ENCODE data around the gene CREB5. TPM values are rescaled to one million over a fixed set of nuclear protein-coding genes. Genes with fewer than 3 reads are reported as not detected.

The CREB5 gene
- total RNA-seq, 1 experiment from 2014 or later, result 5.2 TPM

GRCh38 chr7:28418311-28418710, 6.0 kb downstream of the CREB5 start:
- ChIA-PET CTCF (no interaction called here), POLR2A (ENCODE audit: unreplicated experiment) (no interaction called here)
- H4K20me1 ChIP-seq (ENCODE audit: low read length), result no peaks in the 10 kb centered on the region
- H3K36me3 ChIP-seq (ENCODE audit: low read depth, low read length), result no peaks in the 10 kb centered on the region
- H3K79me2 ChIP-seq (ENCODE audit: low read length), result no peaks in the 10 kb centered on the region
- H2AFZ ChIP-seq (ENCODE audit: low read length), result no peak overlapping the region
- H3K4me1 ChIP-seq (ENCODE audit: insufficient read depth, low read length), result no peaks in the 10 kb centered on the region
- ATAC-seq (no peak), DNase-seq (no peak)
- peaks cover 12% of the 10 kb centered on the region; the same call in 1 of the 2 replicates for H3K27me3 ChIP-seq (ENCODE audit: low read length)
- TF ChIP-seq, protein P1, sequence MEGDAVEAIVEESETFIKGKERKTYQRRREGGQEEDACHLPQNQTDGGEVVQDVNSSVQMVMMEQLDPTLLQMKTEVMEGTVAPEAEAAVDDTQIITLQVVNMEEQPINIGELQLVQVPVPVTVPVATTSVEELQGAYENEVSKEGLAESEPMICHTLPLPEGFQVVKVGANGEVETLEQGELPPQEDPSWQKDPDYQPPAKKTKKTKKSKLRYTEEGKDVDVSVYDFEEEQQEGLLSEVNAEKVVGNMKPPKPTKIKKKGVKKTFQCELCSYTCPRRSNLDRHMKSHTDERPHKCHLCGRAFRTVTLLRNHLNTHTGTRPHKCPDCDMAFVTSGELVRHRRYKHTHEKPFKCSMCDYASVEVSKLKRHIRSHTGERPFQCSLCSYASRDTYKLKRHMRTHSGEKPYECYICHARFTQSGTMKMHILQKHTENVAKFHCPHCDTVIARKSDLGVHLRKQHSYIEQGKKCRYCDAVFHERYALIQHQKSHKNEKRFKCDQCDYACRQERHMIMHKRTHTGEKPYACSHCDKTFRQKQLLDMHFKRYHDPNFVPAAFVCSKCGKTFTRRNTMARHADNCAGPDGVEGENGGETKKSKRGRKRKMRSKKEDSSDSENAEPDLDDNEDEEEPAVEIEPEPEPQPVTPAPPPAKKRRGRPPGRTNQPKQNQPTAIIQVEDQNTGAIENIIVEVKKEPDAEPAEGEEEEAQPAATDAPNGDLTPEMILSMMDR (conservative IDR thresholded peaks at IDR 0.05; ENCODE audit: low read depth, low read length), result no peak
- no peak for TF ChIP-seq EZH2 (IDR thresholded peaks at IDR 0.05; ENCODE audit: low read length, unreplicated experiment)
- TF ChIP-seq EZH2phosphoT487 (IDR thresholded peaks at IDR 0.05; ENCODE audit: borderline replicate concordance, low read length), result no peak
- H3K9ac ChIP-seq (ENCODE audit: low read length), result no peak overlapping the region
- H3K4me2 ChIP-seq (ENCODE audit: low read length), result no peak overlapping the region
- no TSS peak for BruUV-seq (replicated peaks)
- H3K9me3 ChIP-seq (ENCODE audit: low read length), result no peaks in the 10 kb centered on the region
- no peak overlapping the region for H3K27ac ChIP-seq (ENCODE audit: low read length)
- no peaks in the 10 kb centered on the region for H3K9me2 ChIP-seq (replicated peaks; ENCODE audit: low read length)
- no peak overlapping the region for H3K4me3 ChIP-seq (ENCODE audit: low read length)
- intact Hi-C loops (cut with micrococcal nuclease), result loop anchor here (10.0 kb wide), 1 partner anchor 306 kb away; no protein-coding TSS in a partner anchor
- H3F3A ChIP-seq (ENCODE audit: low read length, unreplicated experiment), result no peaks in the 10 kb centered on the region

- intact Hi-C loops (cut with micrococcal nuclease), result loop anchor here (10.0 kb wide), 1 partner anchor 306 kb away; no protein-coding TSS in a partner anchor
- ChIA-PET CTCF (no interaction called here), POLR2A (ENCODE audit: unreplicated experiment) (no interaction called here)
- Histone ChIP-seq H3K27ac (ENCODE audit: low read length) (no peak overlapping the region), H3K4me3 (ENCODE audit: low read length) (no peak overlapping the region), H4K20me1 (ENCODE audit: low read length) (no peaks in the 10 kb centered on the region), H3K9me2 (replicated peaks; ENCODE audit: low read length) (no peaks in the 10 kb centered on the region), H2AFZ (ENCODE audit: low read length) (no peak overlapping the region), H3K9ac (ENCODE audit: low read length) (no peak overlapping the region), H3K9me3 (ENCODE audit: low read length) (no peaks in the 10 kb centered on the region), H3K27me3 (ENCODE audit: low read length) (peaks cover 6% of the 10 kb centered on the region; the same call in 1 of the 2 replicates), H3K36me3 (ENCODE audit: low read depth, low read length) (no peaks in the 10 kb centered on the region), H3F3A (ENCODE audit: low read length, unreplicated experiment) (no peaks in the 10 kb centered on the region), H3K79me2 (ENCODE audit: low read length) (no peaks in the 10 kb centered on the region), H3K4me1 (ENCODE audit: insufficient read depth, low read length) (no peaks in the 10 kb centered on the region), H3K4me2 (ENCODE audit: low read length) (no peak overlapping the region)
- DNase-seq, result no peak
- TF ChIP-seq, protein P1 (conservative IDR thresholded peaks at IDR 0.05; ENCODE audit: low read depth, low read length), result no peak
- TF ChIP-seq EZH2phosphoT487 (IDR thresholded peaks at IDR 0.05; ENCODE audit: borderline replicate concordance, low read length) (no peak), EZH2 (IDR thresholded peaks at IDR 0.05; ENCODE audit: low read length, unreplicated experiment) (no peak)
- no TSS peak for BruUV-seq (replicated peaks)
- ATAC-seq, result no peak
Measured at GRCh38 chr7:28418966-28419365, 6.6 kb downstream of the CREB5 start.

GRCh38 chr7:28419716-28420115, 7.4 kb downstream of the CREB5 start:
- H3K4me2 ChIP-seq (ENCODE audit: low read length), result no peak overlapping the region
- no peaks in the 10 kb centered on the region for H3F3A ChIP-seq (ENCODE audit: low read length, unreplicated experiment)
- intact Hi-C loops (cut with micrococcal nuclease), result loop anchor here (10.0 kb wide), 1 partner anchor 305 kb away; no protein-coding TSS in a partner anchor
- H3K9ac ChIP-seq (ENCODE audit: low read length), result no peak overlapping the region
- H3K9me2 ChIP-seq (replicated peaks; ENCODE audit: low read length), result no peaks in the 10 kb centered on the region
- H4K20me1 ChIP-seq (ENCODE audit: low read length), result no peaks in the 10 kb centered on the region
- CTCF ChIA-PET, result no interaction called here
- peak; percentile 30 for DNase-seq
- ATAC-seq, result no peak
- no peaks in the 10 kb centered on the region for H3K79me2 ChIP-seq (ENCODE audit: low read length)
- no TSS peak for BruUV-seq (replicated peaks)
- POLR2A ChIA-PET (ENCODE audit: unreplicated experiment), result no interaction called here
- H3K4me3 ChIP-seq (ENCODE audit: low read length), result no peak overlapping the region
- no peaks in the 10 kb centered on the region for H3K4me1 ChIP-seq (ENCODE audit: insufficient read depth, low read length)
- no peak overlapping the region for H2AFZ ChIP-seq (ENCODE audit: low read length)
- H3K27me3 ChIP-seq (ENCODE audit: low read length), result no peaks in the 10 kb centered on the region
- no peak overlapping the region for H3K27ac ChIP-seq (ENCODE audit: low read length)
- no peaks in the 10 kb centered on the region for H3K9me3 ChIP-seq (ENCODE audit: low read length)
- H3K36me3 ChIP-seq (ENCODE audit: low read depth, low read length), result no peaks in the 10 kb centered on the region
- TF ChIP-seq EZH2 (IDR thresholded peaks at IDR 0.05; ENCODE audit: low read length, unreplicated experiment) (no peak), EZH2phosphoT487 (IDR thresholded peaks at IDR 0.05; ENCODE audit: borderline replicate concordance, low read length) (no peak)
- TF ChIP-seq, protein P1 (conservative IDR thresholded peaks at IDR 0.05; ENCODE audit: low read depth, low read length), result no peak

All from PC-3 (cell line).